22Rv1 (cell line): Measurements from ENCODE around the gene TRAT1.

Source experiments
- CTCF ChIP-seq: fragments of 450-650 bp; IDR thresholded peaks from 2 replicates; pipeline ENCODE4 v1.5.1; 2017; ENCODE audit warnings: mild to moderate bottlenecking
- ZFX ChIP-seq: fragments of 450-650 bp; IDR thresholded peaks from 2 replicates; pipeline ENCODE4 v1.6.1; 2017; ENCODE audit warnings: antibody characterized with exemption, borderline replicate concordance

- TF ChIP-seq CTCF = no peak
- TF ChIP-seq ZFX = no peak
These were observed 38.8 kb downstream of the TRAT1 start for GRCh38 chr3:108861401-108861800.
